Lower lobe of right lung (tissue), 2 donors: ENCODE results near the gene UBE2M. TPM values are rescaled to one million over a fixed set of nuclear protein-coding genes. Genes with fewer than 3 reads are reported as not detected.

Experiments used
- ATAC-seq, 2 donors: fragments of 200-7000 bp; cut with Tn5 transposase; one replicate each; pipeline ENCODE4 v1.9.1; 2020 to 2022; ENCODE audit warnings: mild to moderate bottlenecking in 2 of 2, moderate library complexity in 2 of 2
- DNase-seq: peaks from one replicate; pipeline ENCODE4 v3.0.0-alpha.2; 2020
- H3K27ac ChIP-seq: fragments of 200-600 bp; one replicate; pipeline ENCODE4 v1.8.0; 2022
- H3K27me3 ChIP-seq: fragments of 200-600 bp; one replicate; pipeline ENCODE4 v1.8.0; 2022; ENCODE audit warnings: low read depth
- H3K36me3 ChIP-seq: fragments of 200-600 bp; one replicate; pipeline ENCODE4 v1.8.0; 2022; ENCODE audit warnings: mild to moderate bottlenecking
- H3K4me1 ChIP-seq: fragments of 200-600 bp; one replicate; pipeline ENCODE4 v1.8.0; 2022
- H3K4me3 ChIP-seq: fragments of 200-600 bp; one replicate; pipeline ENCODE4 v1.8.0; 2022; ENCODE audit warnings: mild to moderate bottlenecking
- H3K9me3 ChIP-seq: fragments of 200-600 bp; one replicate; pipeline ENCODE4 v1.8.0; 2022
- CTCF ChIP-seq: fragments of 200-600 bp; IDR thresholded peaks from one replicate; pipeline ENCODE4 v1.8.0; 2022; ENCODE audit warnings: antibody characterized with exemption, mild to moderate bottlenecking
- intact Hi-C: fragments of 100-400 bp; cut with DNase I; formaldehyde crosslinking; loops from one replicate; pipeline ENCODE4 v1.11.0; 2022
- total RNA-seq: library from RNA; stranded (reverse); fragmentation: NEBNext Ultra II Directional; extraction: Animal tissue kit (Norgen Biotek cat#: 25700); gene quantifications from one replicate; pipeline ENCODE4 v1.2.1, GENCODE V29; 2021
- donor health status: DM: no; HTN: yes; CAD: no; lungs with severe emphysema.

The UBE2M gene
- total RNA-seq, 1 donor from 2014 or later = 50.4 TPM

DNA sequence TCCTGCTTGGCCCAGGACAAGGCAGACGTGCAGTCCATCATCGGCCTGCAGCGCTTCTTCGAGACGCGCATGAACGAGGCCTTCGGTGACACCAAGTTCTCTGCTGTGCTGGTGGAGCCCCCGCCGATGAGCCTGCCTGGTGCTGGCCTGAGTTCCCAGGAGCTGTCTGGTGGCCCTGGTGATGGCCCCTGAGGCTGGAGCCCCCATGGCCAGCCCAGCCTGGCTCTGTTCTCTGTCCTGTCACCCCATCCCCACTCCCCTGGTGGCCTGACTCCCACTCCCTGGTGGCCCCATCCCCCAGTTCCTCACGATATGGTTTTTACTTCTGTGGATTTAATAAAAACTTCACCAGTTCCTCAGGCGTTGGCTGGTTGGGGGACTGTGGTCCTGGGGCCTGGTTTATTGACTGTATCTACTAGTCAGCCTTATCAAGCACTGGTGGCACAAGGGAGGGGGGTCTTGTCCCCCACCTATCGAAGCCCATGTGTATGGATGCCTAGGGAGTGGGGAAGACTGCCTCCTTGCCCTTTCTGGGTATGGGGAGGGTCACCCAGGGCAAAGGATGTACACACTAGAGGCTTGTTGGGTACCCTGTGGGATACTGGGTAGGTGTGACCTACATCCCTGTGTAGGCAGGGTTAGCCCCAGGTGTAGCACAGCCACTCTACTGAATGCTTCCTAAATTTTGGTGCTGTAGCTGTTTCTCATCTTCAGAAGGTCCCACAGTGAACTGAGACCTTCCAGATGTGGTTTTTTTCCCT lies 7.9 kb downstream of the UBE2M start:
- H3K36me3 ChIP-seq = peaks cover 86% of the 10 kb centered on the region

GRCh38 chr19:58549664-58550361 lies 8.6 kb downstream of the UBE2M start:
- Histone ChIP-seq H3K9me3 (no peaks in the 10 kb centered on the region), H3K27me3 (no peaks in the 10 kb centered on the region), H3K36me3 (peaks cover 84% of the 10 kb centered on the region), H3K4me3 (no peak overlapping the region), H3K27ac (no peak overlapping the region), H3K4me1 (peaks cover 34% of the 10 kb centered on the region)
- DNase-seq (no peak), ATAC-seq (no peak)
- intact Hi-C loops = no loop called here
- TF ChIP-seq CTCF = no peak

More for the DNA sequence above, 7.9 kb downstream of the UBE2M start:
- Histone ChIP-seq H3K4me3 (no peak overlapping the region), H3K27ac (no peak overlapping the region), H3K27me3 (no peaks in the 10 kb centered on the region), H3K4me1 (peaks cover 34% of the 10 kb centered on the region), H3K9me3 (no peaks in the 10 kb centered on the region)
- intact Hi-C loops = no loop called here
- ATAC-seq (no peak), DNase-seq (no peak)
- TF ChIP-seq CTCF = no peak

DNA sequence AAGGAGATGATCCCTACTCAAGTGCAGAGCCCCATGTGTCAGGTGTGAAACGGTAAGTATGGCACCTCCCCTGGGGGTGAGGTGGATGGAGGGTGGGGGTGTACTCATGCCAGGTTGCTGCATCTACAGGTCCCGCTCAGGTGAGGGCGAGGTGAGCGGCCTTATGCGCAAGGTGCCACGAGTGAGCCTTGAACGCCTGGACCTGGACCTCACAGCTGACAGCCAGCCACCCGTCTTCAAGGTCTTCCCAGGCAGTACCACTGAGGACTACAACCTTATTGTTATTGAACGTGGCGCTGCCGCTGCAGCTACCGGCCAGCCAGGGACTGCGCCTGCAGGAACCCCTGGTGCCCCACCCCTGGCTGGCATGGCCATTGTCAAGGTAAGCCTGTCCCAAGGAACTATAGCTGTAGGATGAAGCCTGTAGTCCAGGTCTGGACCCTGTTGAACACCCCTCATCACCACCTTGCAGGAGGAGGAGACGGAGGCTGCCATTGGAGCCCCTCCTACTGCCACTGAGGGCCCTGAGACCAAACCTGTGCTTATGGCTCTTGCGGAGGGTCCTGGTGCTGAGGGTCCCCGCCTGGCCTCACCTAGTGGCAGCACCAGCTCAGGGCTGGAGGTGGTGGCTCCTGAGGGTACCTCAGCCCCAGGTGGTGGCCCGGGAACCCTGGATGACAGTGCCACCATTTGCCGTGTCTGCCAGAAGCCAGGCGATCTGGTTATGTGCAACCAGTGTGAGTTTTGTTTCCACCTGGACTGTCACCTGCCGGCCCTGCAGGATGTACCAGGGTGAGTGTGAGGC lies 9.3 kb downstream of the UBE2M start:
- no peak for DNase-seq
- ATAC-seq = no peak
- no peak overlapping the region for H3K4me3 ChIP-seq
- no peaks in the 10 kb centered on the region for H3K27me3 ChIP-seq
- intact Hi-C loops = no loop called here
- no peak for TF ChIP-seq CTCF
- H3K4me1 ChIP-seq = peaks cover 30% of the 10 kb centered on the region
- H3K27ac ChIP-seq = no peak overlapping the region
- peaks cover 84% of the 10 kb centered on the region for H3K36me3 ChIP-seq
- no peaks in the 10 kb centered on the region for H3K9me3 ChIP-seq

- Histone ChIP-seq H3K27ac (no peak overlapping the region), H3K27me3 (no peaks in the 10 kb centered on the region), H3K4me1 (peaks cover 26% of the 10 kb centered on the region), H3K4me3 (no peak overlapping the region), H3K36me3 (peaks cover 72% of the 10 kb centered on the region), H3K9me3 (no peaks in the 10 kb centered on the region)
- no peak for DNase-seq
- no peak for TF ChIP-seq CTCF
- no peak for ATAC-seq
- intact Hi-C loops = no loop called here
Measured at GRCh38 chr19:58547323-58548312, 10.8 kb downstream of the UBE2M start.
